GM12874 (cell line): ENCODE data around the gene LRRC4C.

Experiments
- CTCF ChIP-seq: IDR thresholded peaks from 2 replicates; pipeline ENCODE4 v1.5.1; 2011; ENCODE audit warnings: low read depth, mild to moderate bottlenecking, control low read depth, low read length, moderate library complexity; ENCODE audit not compliant: insufficient read depth

LRRC4C gene

GRCh38 chr11:41121600-41121999 is 337.9 kb downstream of the LRRC4C start:
- no peak for TF ChIP-seq CTCF

GRCh38 chr11:41119484-41119883 is 340.0 kb downstream of the LRRC4C start:
- no peak for TF ChIP-seq CTCF

GRCh38 chr11:41118521-41118920 is 340.9 kb downstream of the LRRC4C start:
- TF ChIP-seq CTCF, result no peak

GRCh38 chr11:41116970-41117369 is 342.5 kb downstream of the LRRC4C start:
- TF ChIP-seq CTCF, result no peak

GRCh38 chr11:41115066-41115465 is 344.4 kb downstream of the LRRC4C start:
- TF ChIP-seq CTCF, result no peak

- no peak for TF ChIP-seq CTCF
Measured at GRCh38 chr11:41113160-41113559, 346.3 kb downstream of the LRRC4C start.

- no peak for TF ChIP-seq CTCF
Measured at GRCh38 chr11:41110527-41110926, 348.9 kb downstream of the LRRC4C start.

GRCh38 chr11:41102471-41102870 is 357.0 kb downstream of the LRRC4C start:
- no peak for TF ChIP-seq CTCF
